ENCODE measurements around the gene SPHKAP. TPM values are rescaled to one million over a fixed set of nuclear protein-coding genes. Genes with fewer than 3 reads are reported as not detected.

SPHKAP gene
- total and polyA plus RNA-seq, 2 of the 4 experiments (the other 2 are of a cell fraction): not detected

- Histone ChIP-seq H3K27me3 (ENCODE audit: control insufficient read depth, insufficient read depth, low read length) (no peaks in the 10 kb centered on the region), H4K20me1 (ENCODE audit: insufficient read depth, low read length) (no peaks in the 10 kb centered on the region), H3K23ac (ENCODE audit: low read depth, low read length) (no peak overlapping the region), H2AK9ac (replicated peaks; ENCODE audit: low read depth, low read length, poor library complexity) (no peak overlapping the region), H3K14ac (replicated peaks; ENCODE audit: low read depth, low read length) (no peak overlapping the region), H3K4ac (ENCODE audit: low read depth, low read length) (no peak overlapping the region), H2BK15ac (ENCODE audit: low read depth, low read length) (no peak overlapping the region), H3K4me3 (ENCODE audit: insufficient read depth, low read depth, low read length) (no peak overlapping the region), H2BK20ac (ENCODE audit: low read depth, low read length) (no peak overlapping the region), H3K9ac (ENCODE audit: low read depth, low read length) (no peak overlapping the region), H3K27ac (ENCODE audit: insufficient read depth, low read length) (no peak overlapping the region), H3K4me2 (ENCODE audit: low read depth, low read length) (no peak overlapping the region), H3K18ac (ENCODE audit: low read depth, low read length) (no peak overlapping the region), H2BK120ac (ENCODE audit: low read depth, low read length) (no peak overlapping the region), H3K79me1 (ENCODE audit: low read depth in 1 of 2, low read length in 2 of 2) (no peaks in the 10 kb centered on the region), H3K36me3 (ENCODE audit: control insufficient read depth, insufficient read depth, low read length) (no peaks in the 10 kb centered on the region), H2AFZ (replicated peaks; ENCODE audit: low read length, poor library complexity) (no peak overlapping the region), H4K91ac (ENCODE audit: insufficient read depth, low read depth, low read length) (no peak overlapping the region), H3K9me1 (ENCODE audit: insufficient read depth, low read length) (no peaks in the 10 kb centered on the region), H3K56ac (ENCODE audit: extremely low read depth, insufficient read depth, low read length) (no peak overlapping the region), H3K4me1 (ENCODE audit: control insufficient read depth, insufficient read depth, low read length) (no peaks in the 10 kb centered on the region), H2BK5ac (ENCODE audit: low read depth, low read length, poor library complexity, severe bottlenecking) (no peak overlapping the region), H4K8ac (ENCODE audit: low read depth in 2 of 2, low read length in 2 of 2) (no peak overlapping the region), H3K9me3 (ENCODE audit: control insufficient read depth, insufficient read depth, low read length) (peaks cover 8% of the 10 kb centered on the region), H4K5ac (ENCODE audit: low read depth, low read length) (no peak overlapping the region), H2AK5ac (ENCODE audit: low read depth, low read length) (no peak overlapping the region)
- WGBS, 2 experiments (ENCODE audit: extremely low coverage in 2 of 2, insufficient read length in 1 of 2): 0% methylated on average over 1 of the region's 8 CpGs; no CpG with 5 or more reads in 1 of the 2 experiments
- dilution Hi-C loops (cut with HindIII; ENCODE audit: low sequenced_read_pairs, unreplicated experiment) (no loop called here), intact Hi-C loops (cut with micrococcal nuclease) (no loop called here), in situ Hi-C loops (cut with MboI; ENCODE audit: low sequenced_read_pairs) (no loop called here)
- ChIA-PET POLR2A (ENCODE audit: unreplicated experiment) (no interaction called here), CTCF (interaction anchor here (0.6 kb wide), 1 partner anchor 24 kb away, joined by 5 read pairs; no protein-coding TSS in a partner anchor)
- TF ChIP-seq NFE2L2 (IDR thresholded peaks at IDR 0.05; ENCODE audit: low read depth, low read length) (no peak), MXI1 (IDR thresholded peaks at IDR 0.05; ENCODE audit: borderline replicate concordance, low read depth, low read length) (no peak), CEBPB (IDR thresholded peaks at IDR 0.05; ENCODE audit: low read depth, low read length) (no peak), POLR2A (IDR thresholded peaks at IDR 0.05; ENCODE audit: low read depth, low read length) (no peak), MAZ (IDR thresholded peaks at IDR 0.05; ENCODE audit: borderline replicate concordance, low read depth, low read length) (no peak), SMC3 (IDR thresholded peaks at IDR 0.05; ENCODE audit: low read depth, low read length) (no peak), CTCF (conservative IDR thresholded peaks at IDR 0.05; ENCODE audit: low read depth, low read length) (no peak), RFX5 (IDR thresholded peaks at IDR 0.05; ENCODE audit: low read depth, low read length) (no peak), CHD1 (IDR thresholded peaks at IDR 0.05; ENCODE audit: low read depth, low read length) (no peak), FOS (IDR thresholded peaks at IDR 0.05; ENCODE audit: low read depth, low read length) (no peak), RAD21 (IDR thresholded peaks at IDR 0.05; ENCODE audit: low read length) (no peak), MAFK (IDR thresholded peaks at IDR 0.05; ENCODE audit: low read depth, low read length) (no peak)
- ATAC-seq (ENCODE audit: low read depth): no peak
- no TSS peak for BruUV-seq (replicated peaks)
- no peak for DNase-seq
Measured at GRCh38 chr2:228105526-228106250, 75.8 kb downstream of the SPHKAP start.

Measured in IMR-90 (cell line).